ENCODE results near the gene BMP2K.
"Not testable (repeated sequence)": the region's sequence is repeated elsewhere in the genome, so short reads cannot be mapped to it uniquely, and the experiment has no call there.

BMP2K gene

DNA sequence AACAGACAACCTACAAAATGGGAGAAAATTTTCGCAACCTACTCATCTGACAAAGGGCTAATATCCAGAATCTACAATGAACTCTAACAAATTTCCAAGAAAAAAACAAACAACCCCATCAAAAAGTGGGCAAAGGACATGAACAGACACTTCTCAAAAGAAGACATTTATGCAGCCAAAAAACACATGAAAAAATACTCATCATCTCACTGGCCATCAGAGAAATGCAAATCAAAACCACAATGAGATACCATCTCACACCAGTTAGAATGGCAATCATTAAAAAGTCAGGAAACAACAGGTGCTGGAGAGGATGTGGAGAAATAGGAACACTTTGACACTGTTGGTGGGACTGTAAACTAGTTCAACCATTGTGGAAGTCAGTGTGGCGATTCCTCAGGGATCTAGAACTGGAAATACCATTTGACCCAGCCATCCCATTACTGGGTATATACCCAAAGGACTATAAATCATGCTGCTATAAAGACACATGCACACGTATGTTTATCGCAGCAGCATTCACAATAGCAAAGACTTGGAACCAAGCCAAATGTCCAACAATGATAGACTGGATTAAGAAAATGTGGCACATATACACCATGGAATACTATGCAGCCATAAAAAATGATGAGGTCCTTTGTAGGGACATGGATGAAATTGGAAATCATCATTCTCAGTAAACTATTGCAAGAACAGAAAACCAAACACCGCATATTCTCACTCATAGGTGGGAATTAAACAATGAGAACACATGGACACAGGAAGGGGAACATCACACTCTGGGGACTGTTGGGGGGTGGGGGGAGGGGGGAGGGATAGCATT, 19.7 kb downstream of the BMP2K start:
- DNase-seq (ENCODE audit: low spot score), result not testable (repeated sequence)

DNA sequence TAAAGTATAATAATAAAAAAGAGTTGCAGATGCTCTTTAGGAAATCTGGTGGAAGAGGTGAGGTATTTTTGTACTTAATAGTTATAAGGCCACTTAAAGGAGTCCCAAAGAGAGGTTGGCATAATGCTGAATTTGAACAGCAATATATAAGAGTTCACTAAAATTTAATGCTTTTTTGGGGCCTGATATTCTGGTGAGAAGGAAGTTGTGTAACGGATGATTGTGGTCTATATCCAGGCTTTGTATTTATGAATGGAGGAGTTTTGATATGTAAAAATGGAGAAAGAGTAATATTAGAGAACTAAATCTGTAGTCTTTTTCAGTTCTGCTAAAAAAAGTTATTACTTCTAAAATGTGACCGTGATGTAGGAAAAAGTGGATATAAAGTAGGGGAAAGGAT, 20.4 kb downstream of the BMP2K start:
- no peak for DNase-seq (ENCODE audit: low spot score)

DNA sequence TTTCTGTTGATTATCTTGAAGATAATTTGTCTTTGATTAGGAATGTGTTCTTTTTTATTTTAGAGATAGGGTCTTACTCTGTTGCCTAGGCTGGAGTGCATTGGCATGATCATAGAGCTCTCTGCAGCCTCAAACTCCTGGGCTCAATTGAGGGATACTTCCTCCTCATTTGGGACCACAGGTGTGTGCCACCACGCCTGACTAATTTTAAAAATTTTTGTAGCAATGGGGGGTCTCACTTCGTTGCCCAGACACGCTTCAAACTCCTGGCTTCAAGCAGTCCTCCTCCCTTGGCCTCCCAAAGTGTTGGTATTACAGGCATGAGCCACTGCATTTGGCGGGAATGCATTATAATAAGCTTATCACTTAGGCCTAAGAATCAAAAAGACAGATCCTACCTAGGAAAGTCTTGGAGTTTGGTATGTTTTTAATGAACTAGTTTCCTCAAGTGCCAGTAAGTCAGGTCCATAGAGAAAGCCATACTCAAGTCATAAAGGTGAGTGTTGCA, 21.7 kb downstream of the BMP2K start:
- DNase-seq (ENCODE audit: low spot score), result no peak

DNA sequence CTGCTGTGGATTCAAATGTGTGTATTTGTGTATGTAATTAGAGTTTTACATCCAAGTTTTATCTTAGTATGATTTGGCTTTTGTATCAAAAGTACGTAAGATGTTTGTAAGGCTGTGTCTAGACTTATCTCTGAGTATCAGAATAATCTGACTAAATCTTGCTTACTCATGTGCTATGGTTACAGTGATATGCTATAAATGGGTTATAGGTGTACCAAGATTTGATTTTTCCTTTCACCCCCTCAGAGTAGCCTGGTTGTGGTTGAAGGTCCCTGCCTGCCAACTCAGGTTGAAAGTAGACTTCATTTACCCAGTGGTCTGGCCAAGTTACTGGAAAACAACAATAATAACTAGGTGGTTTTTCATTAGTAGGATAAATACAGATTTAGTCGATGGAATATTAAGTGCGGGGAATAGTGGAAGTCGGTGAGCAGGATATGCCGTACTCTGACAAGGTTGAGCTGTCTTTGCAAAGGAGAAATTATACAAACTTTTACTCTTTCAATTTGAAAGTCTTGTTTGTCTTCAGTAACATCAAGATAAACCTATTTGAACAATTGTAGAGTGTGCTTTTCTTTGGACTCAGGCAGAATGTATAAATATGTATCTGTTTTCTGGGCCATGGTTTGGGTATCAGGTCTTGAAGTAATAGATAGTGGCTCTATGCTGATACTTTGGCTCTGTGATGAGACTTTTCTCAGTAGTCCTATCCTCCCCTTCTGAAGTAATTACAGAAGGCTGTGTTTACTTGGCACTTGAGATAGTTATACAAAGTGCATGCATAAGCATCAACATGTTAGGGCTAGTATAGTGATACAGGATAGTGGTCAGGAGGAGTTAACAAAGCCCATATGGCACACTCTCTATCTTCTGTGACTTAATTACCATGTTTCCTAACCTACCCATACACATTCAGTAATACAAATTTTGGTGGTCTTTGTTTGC, 23.7 kb downstream of the BMP2K start:
- no peak for DNase-seq (ENCODE audit: low spot score)

DNA sequence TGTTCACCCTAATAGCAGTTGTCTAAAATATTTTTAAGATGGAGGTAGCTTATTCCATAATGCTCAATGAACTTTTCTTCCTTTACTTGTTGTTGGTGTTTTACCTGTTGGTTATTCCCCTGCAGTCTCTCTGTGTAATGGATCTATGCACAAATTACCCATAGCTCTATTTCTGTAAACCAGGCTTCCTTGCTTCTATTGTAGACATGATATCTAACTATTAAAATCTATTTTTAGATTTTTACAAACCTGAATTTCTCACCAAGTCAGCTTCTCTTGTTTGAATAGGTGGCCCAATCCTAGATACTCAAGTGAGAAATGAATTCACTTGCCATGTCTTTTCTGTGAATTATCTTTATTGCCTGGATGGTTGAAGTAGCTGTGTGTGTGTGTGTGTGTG, 24.8 kb downstream of the BMP2K start:
- no peak for DNase-seq (ENCODE audit: low spot score)

DNA sequence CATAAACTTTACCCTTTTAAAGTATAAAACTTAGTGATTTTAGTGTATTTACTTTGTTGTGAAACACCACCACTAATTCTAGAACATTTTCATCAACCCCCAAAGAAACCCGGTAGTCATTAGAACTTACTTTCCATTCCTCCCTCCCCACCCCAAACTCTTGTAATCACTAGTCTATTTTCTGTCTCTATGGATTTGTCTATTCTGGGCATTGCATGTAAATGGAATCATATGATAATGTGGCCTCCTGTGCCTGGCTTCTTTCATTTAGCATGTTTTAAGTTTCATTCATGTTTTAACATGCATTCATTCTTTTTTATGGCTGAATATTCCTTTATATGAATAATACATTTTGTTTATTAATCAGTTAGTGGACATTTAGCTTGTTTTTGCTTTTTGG, 27.8 kb downstream of the BMP2K start:
- DNase-seq (ENCODE audit: low spot score), result no peak

DNA sequence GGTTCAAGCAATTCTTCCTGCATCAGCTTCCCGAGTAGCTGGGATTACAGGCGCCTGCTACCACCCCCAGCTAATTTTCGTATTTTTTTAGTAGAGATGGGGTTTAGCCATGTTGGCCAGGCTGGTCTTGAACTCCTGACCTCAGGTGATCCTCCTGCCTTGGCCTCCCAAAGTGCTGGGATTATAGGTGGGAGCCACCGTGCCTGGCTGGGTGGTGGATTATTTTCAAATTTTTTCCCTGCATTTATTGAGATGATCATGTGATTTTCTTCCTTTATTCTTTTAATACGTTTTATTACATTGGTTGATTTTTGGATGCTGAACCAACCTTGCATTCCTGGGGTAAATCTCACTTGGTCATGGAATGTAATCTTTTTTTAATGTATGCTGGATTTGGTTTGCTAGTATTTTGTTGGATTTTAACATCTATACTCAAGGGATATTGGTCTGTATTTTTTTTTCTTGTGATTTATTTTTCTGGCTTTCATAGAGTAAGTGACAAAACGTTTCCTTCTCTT, 30.9 kb downstream of the BMP2K start:
- no peak for DNase-seq (ENCODE audit: low spot score)

DNA sequence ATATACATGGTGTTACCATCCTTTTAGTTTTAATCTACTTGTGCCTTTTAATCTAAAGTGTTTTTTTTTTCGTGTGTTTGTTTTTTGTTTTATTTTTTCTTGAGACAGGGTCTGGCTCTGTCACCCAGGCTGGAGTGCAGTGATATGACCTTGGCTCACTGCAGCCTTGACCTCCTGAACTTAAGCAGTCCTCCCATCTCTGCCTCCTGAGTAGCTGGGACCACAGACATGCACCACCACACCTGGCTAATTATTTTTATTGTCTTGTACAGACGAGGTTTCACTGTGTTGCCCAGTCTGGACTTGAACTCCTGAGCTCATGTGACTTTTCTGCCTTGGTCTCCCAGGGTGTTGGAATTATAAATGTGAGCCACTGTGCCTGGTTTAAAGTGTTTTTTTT, 33.1 kb downstream of the BMP2K start:
- DNase-seq (ENCODE audit: low spot score), result no peak

DNA sequence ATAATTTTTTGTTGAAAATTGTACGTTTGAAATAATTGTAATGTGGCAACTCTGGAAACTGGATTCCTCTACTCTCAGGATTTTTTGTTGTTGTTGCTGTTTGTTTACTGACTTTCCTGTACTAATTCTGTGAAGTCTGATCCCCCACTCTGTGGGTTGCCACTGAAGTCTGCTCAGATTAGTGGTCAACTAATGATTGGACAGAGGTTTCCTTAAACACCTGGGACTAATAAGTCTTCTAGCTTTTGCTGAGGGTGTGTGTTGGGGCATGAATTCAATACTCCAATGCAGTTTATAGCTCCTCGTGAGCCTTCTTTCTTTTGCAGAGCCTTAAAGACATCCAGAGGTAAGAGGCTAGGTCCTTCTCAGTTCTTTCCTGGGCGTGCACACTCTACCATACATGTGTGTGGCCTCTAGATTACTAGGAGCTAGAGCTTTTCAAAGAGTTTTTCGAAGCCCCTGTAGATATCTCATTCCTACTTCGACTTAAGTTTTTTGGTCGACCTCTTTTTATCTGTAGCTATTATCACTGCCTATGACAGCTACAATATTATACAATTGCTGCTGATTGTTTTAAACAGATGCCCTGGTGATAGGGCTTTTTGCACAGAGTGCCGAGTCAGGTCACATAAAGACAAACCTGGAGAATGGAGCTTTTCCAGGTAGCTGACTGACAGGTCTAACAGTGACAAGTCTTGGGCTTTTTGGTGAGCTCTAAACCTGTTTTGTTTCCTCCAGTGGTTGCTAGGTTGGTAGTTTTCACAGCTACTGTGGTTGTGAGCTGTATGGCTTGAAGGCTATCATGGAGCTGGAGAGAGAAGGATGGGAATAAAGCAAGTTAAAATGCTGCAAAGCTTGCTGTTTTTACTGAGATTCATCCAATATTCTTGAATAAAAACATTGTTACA, 34.0 kb downstream of the BMP2K start:
- no peak for DNase-seq (ENCODE audit: low spot score)

DNA sequence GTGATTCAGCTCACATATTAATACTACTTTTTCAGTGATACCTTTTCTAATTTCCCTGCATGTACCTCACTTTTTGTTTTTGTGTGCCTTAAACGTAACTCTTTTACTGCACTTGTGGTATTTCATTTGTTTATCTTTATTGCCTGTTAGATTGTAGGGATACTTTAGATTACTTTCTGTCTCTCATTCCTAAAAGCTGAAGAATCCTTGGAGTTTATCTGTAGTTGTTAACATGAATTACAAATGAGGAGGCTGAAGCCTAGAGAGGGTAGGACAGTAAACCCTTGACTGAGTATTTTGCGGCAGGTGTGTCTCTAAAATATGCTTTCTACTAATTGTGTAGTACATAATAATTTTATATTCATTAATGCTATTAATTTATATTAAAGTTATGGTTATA, 34.9 kb downstream of the BMP2K start:
- no peak for DNase-seq (ENCODE audit: low spot score)

DNA sequence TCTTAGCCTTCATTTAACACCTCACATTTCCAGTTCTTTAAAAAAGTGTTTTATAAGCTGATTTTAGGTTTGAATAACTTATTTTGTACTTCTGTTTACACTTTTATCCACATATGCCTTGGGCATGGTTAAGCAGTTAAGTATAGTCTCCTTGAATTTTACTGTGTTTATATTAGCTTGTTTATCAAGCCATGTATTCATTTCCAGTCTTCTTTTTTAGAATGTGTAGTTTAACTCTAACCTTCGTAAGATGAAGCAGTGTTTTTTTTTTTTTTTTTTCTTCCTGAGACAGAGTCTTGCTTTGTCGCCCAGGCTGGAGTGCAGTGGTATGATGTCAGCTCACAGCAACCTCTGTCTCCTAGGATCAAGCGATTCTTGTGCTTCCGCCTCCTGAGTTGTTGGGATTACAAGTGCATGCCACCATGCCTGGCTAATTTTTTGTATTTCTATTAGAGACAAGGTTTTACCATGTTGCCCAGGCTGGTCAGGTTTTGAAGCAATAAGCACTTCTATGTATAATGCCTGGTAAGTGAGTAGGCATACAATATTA, 42.5 kb downstream of the BMP2K start:
- DNase-seq (ENCODE audit: low spot score), result no peak

DNA sequence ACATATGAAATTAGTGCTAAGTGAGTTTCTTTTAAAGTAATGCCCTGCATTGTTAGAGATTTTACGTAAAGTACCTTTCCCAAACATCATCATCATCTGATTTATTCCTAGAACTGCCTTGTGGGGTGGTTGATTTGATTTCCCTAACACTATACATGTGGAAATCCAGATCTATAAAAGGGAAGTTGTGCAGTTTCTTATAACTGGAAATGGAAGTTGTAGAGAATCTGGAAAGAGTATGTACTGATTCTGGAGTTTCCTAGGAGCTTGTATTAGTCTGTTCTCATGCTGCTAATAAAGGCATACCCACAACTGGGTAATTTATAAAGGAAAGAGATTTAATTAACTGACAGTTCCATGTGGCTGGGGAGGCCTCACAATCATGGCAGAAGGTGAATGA, 47.9 kb downstream of the BMP2K start:
- no peak for DNase-seq (ENCODE audit: low spot score)

DNA sequence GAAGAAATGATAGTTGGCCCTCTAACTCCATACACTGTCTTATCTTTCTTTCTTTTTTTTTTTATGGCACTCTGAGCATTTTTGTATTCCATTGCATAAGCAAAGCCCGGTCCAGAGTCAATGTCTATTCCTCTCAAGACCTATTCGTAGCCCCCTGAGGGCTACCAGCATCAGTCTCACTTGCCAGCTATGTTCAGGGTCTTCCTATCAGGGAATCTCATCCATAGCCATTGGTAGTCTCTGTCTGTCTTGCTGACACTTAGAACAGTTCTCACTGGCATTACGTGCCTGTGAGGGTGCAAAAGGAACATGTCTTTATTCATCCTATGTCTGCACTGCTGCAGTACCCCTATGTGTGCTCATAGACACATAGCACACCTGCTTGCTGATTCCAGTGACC, 51.0 kb downstream of the BMP2K start:
- no peak for DNase-seq (ENCODE audit: low spot score)

DNA sequence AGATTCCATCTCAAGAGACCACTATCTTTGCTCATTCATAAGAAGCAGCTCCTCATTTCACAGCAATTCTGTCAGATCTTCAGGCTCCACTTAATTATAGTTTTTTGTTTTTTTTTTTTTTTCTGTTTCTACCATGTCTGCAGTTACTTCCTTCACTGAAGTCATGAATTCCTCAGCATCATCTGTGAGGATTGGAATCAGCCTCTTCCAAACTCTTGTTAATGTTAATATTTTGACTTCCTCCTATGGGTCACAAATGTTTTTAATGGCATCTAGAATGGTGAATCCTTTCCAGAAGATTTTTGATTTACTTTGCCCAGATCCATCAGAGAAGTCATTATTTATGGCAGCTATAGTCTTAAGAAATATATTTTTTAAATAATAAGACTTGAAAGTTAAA, 53.1 kb downstream of the BMP2K start:
- no peak for DNase-seq (ENCODE audit: low spot score)

DNA sequence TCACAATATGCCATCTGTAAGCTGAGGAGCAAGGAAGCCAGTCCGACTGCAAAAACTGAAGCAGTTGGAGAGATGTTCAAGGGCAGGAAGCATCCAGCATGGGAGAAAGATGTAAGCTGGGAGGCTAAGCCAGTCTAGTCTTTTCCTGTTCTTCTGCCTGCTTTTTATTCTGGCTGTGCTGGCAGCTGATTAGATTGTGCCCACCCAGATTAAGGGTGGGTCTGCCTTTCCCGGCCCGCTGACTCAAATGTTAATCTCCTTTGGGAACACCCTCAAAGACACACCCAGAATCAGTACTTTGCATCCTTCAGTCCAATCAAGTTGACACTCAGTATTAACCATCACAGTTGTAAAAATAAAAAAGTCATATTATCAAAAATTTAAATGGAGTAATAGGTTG, 63.5 kb downstream of the BMP2K start:
- not testable (repeated sequence) for DNase-seq (ENCODE audit: low spot score)

DNA sequence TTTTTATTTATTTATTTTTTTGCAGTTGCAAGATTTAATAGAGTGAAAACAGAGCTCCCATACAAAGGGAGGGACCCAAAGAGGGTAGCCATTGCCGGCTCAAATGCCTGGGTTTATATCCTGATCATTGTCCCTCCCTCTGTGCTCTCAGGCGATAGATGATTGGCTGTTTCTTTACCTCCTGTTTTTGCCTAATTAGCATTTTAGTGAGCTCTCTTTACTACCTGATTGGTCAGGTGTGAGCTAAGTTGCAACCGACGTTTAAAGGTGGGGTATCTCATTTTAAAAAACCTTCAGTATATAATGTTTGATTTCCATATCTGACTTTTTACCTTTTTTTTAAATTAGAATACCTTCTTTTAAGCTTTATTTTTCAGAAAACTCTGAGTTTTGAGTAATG, 64.1 kb downstream of the BMP2K start:
- DNase-seq (ENCODE audit: low spot score), result not testable (repeated sequence)

DNA sequence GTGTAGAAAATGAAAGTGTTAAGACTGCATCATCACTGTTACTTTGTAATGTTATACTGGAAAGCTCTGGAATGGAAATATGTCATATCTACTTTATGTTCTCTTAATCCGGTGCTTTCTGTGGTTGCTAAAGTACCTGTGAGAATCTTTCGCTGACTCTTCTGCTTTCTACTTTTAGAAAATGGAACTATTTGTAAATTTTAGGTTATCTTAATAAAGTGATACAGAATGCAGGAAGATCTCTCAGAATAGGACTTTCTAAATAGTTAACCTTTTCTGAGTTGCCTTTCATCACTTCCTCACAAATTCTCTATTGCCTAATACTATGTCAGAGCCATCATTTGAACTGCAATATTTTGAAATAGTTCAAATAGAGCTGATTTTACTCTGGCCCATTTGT, 69.3 kb downstream of the BMP2K start:
- DNase-seq (ENCODE audit: low spot score), result no peak

DNA sequence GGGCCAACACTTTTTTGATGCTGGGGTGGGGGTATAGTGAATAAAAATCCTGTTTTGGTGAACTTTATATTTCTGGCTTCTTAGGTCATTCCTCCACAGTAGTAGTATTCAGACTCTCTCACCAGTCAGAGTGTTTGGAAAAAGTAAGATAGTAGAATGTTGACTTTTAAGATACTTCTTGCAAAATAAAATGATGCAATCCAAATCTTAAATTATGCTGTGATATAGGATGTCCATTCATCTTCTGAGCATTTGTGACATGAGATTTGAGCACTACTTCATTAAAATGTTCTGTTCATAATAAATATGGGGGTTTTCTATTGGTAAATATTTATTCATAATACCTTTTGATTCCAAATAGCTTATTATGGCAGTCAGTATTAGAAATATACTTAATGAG, 70.1 kb downstream of the BMP2K start:
- no peak for DNase-seq (ENCODE audit: low spot score)

DNA sequence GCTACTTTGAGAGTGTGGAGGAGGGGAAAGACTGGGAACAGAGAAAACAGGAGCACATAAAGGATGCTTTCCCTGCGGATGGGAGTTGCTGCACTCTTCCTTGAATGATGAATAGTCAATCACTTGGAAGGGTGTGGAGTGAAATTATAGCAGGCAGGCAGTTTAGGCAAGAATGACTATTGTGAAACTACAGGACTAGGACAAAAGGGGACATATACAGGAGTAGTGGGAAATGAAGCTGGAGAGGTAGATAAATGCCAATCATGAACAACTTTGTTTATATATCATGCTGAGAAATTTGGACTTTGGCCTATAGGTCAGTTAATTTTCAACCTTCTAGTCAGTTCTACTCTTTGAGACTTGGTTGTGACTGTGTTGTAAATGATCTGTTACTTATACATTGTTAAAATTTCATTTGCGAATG, 86.2 kb downstream of the BMP2K start:
- DNase-seq (ENCODE audit: low spot score), result no peak

DNA sequence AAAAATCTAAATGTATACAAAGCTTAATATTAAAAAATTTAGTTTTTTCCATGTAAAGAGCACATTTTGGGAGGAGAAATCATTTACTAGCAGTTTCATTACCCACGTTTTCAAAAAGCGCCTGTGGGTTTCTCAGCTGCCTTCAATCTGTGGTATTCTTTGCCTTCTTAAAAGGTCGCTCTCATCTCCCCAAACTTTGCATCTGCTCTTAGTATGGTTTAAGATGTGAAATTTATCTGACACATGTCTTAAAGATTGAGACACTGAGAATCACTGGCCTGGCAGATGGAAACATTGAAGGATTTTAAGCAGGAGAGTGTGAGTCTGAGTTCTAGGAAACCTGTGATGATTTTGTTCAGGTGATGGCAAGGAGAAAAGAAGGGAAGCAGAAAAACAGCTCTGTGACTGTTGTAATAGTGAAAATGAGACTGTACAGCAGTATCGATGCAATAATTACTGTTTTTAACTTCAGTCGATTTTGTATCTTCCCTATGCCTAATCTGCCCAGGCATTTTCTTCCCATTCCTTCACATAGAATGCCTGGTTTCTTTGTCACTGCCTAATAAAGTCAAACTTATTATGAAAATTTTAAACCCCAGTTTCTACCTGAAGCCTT, 87.2 kb downstream of the BMP2K start:
- no peak for DNase-seq (ENCODE audit: low spot score)

DNA sequence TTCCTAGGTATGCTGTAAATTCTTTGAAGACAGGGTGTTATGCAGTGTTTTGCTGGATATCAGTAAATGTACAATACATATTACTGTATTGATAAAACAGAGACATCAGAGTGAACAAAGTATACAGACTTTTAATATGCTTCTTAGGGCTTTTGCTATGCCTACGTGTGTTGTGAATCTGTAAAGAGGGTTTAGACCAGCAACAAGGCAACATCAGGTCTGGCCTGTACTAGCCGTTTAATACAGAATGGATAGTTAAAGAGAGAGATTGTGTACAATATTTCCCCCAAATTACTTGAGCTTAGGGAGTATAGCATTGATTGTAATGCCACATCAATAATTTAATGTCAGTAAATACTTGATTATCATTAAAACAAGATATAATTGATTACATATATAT, 87.8 kb downstream of the BMP2K start:
- DNase-seq (ENCODE audit: low spot score), result no peak

Measured in CD4-positive, alpha-beta T cell treated with Interleukin-15 for 4 hours (primary cell).